NCI-H2081 treated with DMSO at 0.1 percent for 48 hours (cell line): Measurements from ENCODE around the gene TSR3.

Experiments used
- DNase-seq: peaks from one replicate; lab custom pipeline; 2025; lab: John Stamatoyannopoulos, UW

TSR3 gene

GRCh38 chr16:1323296-1324239, 28.1 kb downstream of the TSR3 start:
- DNase-seq: no peak

DNA sequence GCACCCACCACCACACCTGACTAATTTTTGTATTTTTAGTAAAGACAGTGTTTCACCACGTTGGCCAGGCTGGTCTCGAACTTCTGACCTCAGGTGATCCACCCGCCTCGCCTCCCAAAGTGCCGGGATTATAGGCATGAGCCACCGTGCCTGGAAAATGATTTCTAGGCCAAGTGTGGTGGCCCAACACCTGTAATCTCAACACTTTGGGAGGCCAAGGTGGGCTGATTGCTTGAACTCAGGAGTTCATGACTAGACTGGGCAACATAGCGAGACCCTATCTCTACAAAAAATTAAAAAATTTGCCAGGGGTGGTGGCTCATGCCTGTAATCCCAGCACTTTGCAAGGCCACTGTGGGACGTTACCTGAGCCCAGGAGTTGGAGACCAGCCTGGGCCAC, 29.3 kb downstream of the TSR3 start:
- no peak for DNase-seq

GRCh38 chr16:1320658-1321240, 30.9 kb downstream of the TSR3 start:
- DNase-seq: no peak

- DNase-seq: no peak
Observed at GRCh38 chr16:1320097-1320496, 31.6 kb downstream of the TSR3 start.

DNA sequence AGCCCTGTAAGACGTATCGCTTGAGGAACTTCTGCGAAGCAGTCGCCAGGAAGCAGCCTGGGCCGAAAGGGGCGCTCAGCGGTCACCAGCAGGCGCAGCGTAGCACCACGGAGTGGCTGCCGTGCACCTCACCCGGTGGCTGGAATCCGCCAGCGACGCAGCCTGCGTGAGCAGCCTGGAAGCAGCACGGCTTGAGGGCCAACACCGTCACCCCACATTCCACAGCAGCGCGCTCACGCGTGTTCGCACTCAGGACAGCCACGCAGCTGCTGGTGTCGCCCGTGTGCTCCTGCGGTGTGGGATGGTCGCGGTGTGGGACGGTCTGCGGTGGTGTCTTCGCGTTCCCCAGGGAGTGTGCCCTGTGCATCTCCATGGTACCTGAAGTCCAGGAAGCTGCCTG, 32.6 kb downstream of the TSR3 start:
- DNase-seq: no peak

- DNase-seq: no peak
Observed at GRCh38 chr16:1318268-1318545, 33.5 kb downstream of the TSR3 start.

GRCh38 chr16:1317479-1318267, 34.0 kb downstream of the TSR3 start:
- no peak for DNase-seq

DNA sequence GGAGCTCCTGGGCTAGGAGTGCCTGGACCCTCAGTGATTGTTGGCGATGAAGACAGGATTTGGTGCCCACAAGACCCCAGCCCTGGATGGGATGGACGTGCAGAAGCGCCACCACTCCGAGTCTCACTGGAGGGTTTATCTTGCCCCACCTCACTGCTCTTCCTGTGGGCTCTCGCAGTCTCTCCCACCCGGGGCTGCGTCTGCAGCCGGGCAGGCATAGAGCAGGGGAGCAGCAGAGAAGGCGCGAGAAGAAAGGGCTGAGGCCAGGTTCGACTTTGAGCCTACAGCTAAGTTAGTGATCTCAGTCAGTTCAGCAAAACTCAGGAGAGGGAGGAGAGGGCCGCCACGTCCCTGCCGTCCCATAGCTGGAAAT, 35.7 kb downstream of the TSR3 start:
- no peak for DNase-seq

GRCh38 chr16:1315081-1316032, 36.3 kb downstream of the TSR3 start:
- no peak for DNase-seq

GRCh38 chr16:1314399-1315068, 37.1 kb downstream of the TSR3 start:
- DNase-seq: no peak

DNA sequence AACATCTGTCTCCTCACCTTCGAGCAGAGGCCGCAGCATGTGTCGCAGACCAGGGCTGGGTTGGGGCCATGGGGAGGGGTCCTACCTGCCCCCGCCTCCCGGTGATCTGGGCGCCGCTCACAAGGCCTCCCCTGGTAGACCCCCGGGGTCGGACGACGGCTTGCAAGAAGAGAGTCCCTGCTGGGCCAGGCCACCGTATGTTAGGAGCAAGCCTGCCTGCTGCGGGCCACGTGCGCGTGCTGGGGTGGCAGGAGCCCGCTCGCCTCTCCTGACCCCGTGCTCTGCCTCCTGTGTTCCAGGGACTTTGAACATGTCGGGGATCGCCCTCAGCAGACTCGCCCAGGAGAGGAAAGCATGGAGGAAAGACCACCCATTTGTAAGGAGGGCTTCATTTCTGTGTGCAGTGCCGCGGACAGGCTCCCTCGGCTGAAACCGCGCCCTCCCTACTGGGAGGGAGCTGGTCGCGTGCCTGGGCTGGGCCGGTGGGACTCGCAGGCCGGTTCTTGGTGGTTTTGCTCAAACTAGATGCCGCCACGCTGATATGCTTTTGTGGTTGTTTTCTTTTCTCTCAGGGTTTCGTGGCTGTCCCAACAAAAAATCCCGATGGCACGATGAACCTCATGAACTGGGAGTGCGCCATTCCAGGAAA, 37.8 kb downstream of the TSR3 start:
- no peak for DNase-seq

GRCh38 chr16:1312903-1313302, 38.8 kb downstream of the TSR3 start:
- no peak for DNase-seq

GRCh38 chr16:1312467-1312816, 39.2 kb downstream of the TSR3 start:
- DNase-seq: no peak

DNA sequence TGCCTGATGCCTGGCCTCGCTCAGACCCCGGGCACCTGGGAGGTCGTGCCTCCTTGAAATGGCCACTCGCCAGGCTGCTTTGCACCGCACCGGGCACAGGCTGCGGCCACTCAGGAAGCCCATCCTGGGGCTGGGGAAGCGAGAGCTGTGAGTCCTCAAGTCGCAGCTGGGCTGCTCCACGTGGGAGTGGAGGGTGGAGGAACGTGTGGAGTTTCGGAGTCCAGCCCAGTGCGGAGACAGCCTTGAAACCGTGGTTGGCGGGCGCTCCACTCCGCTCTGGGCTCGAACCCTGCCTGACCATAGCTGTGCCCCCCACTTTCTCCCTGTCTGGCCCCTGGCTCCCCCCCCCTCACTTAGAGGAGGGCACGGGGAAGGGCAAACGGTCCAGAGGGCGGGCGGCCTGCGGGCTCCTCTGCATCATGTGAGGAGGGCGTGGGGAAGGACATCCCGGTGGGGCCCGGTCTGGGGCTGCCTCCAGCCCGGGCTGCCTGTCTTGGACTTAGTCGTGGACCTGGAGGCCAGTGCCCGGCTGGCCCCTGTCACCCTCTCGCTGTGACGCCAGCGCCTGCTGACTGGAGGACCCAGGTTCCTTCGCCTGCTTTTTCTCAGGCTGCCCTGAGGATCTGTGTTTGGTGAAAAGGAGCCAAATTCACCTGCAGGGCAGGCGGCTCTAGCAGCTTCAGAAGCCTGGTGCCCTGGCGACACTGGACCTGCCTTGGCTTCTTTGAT, 39.8 kb downstream of the TSR3 start:
- DNase-seq: no peak

- no peak for DNase-seq
Observed at GRCh38 chr16:1311212-1311737, 40.4 kb downstream of the TSR3 start.

GRCh38 chr16:1310832-1311200, 40.9 kb downstream of the TSR3 start:
- DNase-seq: no peak

DNA sequence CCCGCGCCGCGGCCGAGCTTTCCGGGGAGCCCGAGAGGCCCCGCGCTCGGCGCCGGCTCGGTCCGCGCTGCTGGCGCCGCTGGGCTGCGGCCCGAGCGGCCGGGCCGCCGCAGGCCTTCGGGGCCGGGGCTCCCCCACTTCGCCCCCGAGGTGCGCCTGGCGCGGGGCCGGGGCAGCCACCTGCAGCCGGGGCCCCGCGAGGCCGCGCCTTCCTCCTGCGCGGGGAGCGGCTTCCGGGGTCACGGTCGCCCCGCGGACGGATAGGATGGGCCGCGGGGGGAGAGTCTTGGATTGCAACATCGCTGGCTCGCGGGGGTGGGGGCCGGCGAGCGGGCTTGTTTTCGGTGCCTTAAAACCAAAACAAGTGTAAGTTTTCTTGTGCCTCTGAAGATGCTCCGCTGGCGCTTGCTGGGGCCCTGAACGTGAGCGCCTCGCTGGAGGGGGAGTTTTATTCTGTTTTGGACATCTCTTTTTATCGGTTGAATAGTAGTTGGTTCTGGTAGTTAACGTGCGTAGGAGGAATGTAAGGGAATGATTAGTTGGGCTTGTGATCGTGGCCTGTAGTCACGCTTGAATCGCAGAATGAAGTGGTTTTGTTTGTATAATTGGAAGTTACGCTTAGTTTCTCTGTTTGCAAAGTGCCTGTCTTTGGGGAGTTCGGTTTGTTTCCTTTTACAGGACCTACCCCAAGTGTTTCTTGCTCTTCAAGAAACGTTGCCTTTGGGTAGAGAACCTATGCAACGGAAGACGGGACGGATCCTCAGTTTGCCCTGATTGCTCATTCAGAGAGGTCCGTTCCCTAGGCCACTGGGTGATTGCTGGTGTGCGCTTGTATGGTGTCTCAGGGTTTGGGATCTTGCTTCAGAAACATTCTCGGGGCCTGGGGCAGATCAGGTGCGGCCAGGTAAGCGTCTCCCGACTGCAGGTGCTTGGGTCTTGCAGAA, 41.5 kb downstream of the TSR3 start:
- DNase-seq: no peak

DNA sequence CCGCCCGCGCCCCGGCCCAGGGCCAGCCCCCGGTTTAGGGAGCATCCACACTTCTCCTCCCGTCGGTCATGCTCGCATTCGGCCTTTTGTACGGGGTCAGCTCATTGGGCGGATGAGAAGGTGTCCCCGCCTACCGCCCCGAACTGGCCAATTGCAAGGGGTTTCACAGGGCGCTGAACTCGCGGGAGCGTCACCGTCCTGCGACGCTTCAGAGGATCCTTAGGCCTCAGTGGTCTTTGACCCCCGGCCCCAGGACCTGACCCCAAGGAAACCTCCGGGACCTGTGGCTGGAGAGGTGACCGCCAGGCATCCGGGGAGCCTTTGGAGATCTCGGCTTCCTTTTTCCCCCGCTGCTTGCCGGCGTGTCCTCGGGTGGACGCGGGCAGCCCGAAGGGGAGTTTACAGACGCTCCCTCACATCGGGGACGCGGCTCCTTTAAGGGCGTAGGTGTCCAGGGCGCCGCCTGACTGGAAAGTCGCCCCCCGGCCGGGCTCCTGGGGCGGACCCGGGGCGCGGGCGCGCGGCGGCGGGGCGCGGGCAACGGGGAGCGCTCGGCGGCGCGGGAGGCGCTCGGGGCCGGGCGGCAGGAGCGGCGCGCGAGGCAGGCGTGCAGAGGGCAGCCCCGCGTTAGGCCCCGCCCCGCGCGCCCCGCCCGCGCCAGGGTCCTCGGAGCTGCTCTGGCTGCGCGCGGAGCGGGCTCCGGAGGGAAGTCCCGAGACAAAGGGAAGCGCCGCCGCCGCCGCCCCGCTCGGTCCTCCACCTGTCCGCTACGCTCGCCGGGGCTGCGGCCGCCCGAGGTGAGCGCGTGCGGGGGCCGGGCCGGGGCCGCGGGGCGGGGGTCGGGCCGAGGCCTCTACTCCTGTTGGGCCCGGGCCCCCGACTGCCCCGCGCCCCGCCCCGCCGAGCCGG, 42.4 kb downstream of the TSR3 start, which contains the start of gene UBE2I:
UBE2I (plus strand) TSS at position 660 of the 909 bp plus-strand sequence. CDS start 4,395 bp downstream, outside the sequence.
- DNase-seq: peak; percentile 73
